GM12864 (cell line): ENCODE measurements around the gene ATP8B3.

Source experiments
- DNase-seq: peaks from one replicate; pipeline ENCODE4 v3.0.0-alpha.2; 2011; ENCODE audit warnings: low read depth
- H3K4me3 ChIP-seq: 2 replicates; pipeline ENCODE4 v1.5.1; 2011; ENCODE audit warnings: mild to moderate bottlenecking, low read depth, low read length, control low read depth
- CTCF ChIP-seq: IDR thresholded peaks from 2 replicates; pipeline ENCODE4 v1.5.1; 2011; ENCODE audit warnings: low read depth, mild to moderate bottlenecking, moderate library complexity, low read length, control low read depth, inconsistent platforms; ENCODE audit errors: missing control alignments

The ATP8B3 gene

DNA sequence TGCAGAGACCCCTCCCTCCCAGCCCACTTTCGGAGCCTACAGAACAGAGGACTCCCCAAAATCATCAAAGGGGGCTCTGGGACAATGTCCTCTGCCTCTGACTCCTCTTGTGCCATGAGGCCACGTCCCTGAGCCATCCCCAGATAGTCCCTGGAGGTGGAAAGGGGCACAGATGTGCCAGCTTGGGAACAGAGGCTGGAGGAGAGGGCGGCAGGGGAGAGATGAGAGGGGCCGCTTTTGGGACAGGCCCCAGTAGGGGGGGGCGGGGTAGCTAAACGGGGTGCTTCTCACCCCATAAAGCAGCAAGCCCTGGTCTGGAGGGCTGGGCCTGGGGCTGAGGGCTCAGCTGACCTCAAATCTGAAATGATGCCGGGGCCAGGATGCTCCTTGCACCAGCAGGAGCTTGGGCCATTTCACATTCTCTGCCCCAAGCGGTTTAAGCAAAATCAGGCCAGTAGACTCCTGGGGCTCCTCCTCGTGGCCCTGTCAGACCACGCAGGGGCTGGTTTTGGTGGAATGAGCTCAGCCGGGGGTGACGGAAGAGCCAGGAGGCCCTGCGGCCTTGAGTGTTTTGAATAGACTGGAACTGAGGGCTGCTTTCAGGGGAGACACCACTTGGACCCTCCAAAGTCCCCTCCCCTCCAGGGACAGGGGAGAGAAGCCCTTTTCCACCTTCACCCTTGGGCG lies 31.7 kb downstream of the ATP8B3 start:
- DNase-seq: no peak
- H3K4me3 ChIP-seq: no peak overlapping the region
- TF ChIP-seq CTCF: peak; percentile 31

- no peak for TF ChIP-seq CTCF
- no peak for DNase-seq
- H3K4me3 ChIP-seq: no peak overlapping the region
Observed at GRCh38 chr19:1779574-1779973, 32.5 kb downstream of the ATP8B3 start.

DNA sequence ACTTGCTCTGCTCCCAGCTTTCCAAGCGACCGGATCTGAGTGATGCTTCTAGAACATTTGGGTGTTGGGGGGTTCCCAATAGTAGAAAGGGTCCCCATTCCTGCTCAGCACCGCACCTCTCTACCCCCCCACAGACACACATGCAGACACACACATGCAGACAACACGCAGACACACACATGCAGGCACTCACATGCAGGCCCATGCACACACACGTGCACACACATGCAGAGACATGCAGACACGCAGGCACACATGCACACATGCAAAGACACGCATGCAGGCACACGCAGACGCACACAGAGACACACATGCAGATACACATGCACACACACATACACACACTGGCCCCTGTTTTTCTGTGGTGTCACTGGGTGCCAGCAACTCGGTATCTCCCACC lies 34.9 kb downstream of the ATP8B3 start:
- TF ChIP-seq CTCF: no peak
- H3K4me3 ChIP-seq: no peak overlapping the region
- no peak for DNase-seq

GRCh38 chr19:1776606-1777147 lies 35.4 kb downstream of the ATP8B3 start:
- H3K4me3 ChIP-seq: no peak overlapping the region
- no peak for TF ChIP-seq CTCF
- no peak for DNase-seq

GRCh38 chr19:1775951-1776605 lies 36.0 kb downstream of the ATP8B3 start:
- no peak for TF ChIP-seq CTCF
- no peak for DNase-seq
- no peak overlapping the region for H3K4me3 ChIP-seq

DNA sequence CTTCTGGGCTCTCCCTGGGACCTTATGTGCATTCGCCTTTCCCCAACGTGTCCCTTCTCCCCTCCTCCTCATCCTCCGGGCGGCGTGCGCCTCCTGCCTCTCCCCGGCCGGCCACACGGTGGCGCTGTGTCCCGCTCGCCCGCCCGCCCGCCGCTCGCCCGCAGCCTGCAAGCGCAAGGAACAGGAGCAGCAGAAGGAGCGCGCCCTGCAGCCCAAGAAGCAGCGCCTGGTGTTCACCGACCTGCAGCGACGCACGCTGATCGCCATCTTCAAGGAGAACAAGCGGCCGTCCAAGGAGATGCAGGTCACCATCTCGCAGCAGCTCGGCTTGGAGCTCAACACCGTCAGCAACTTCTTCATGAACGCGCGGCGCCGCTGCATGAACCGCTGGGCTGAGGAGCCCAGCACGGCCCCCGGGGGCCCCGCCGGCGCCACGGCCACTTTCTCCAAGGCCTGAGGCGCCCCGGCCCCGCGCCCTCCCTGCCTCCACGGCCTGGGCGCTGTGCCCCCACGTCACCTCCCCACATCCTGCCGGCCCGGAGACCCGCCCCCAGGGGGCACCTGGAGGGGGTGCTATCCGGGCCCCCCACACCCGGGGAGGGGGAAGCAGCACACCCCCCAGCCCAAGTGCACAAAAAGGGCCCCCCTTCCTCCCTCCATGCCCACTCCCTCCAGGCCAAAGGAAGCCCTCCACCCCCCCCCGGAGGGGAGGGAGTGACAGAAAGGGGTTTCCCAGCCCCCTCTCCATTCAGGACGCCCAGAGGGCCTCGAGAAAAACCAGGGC lies 36.9 kb downstream of the ATP8B3 start:
- DNase-seq: no peak
- TF ChIP-seq CTCF: peak; percentile 63
- H3K4me3 ChIP-seq: no peak overlapping the region
